MCF 10A (cell line): ENCODE measurements around the gene TNIK. TPM values are rescaled to one million over a fixed set of nuclear protein-coding genes. Genes with fewer than 3 reads are reported as not detected.

Source experiments
- BruUV-seq: library from RNA; stranded (reverse); fragments of 400-500 nt; replicated peaks from 2 replicates; lab custom pipeline; 2021; lab: Mats Ljungman, UMichigan
- CTCF ChIA-PET: fragments of 300-600 bp; sonication (Branson Sonifier 250); formaldehyde crosslinking; extraction: SDS; loops from one replicate; lab custom pipeline; 2021; ENCODE audit warnings: antibody characterized with exemption, inconsistent platforms; lab: Yijun Ruan, JAX
- POLR2A ChIA-PET: fragments of 300-600, 350-650 bp; sonication (Branson Sonifier 250); formaldehyde crosslinking; extraction: SDS; loops from one replicate; lab custom pipeline; 2020; ENCODE audit warnings: antibody characterized with exemption, inconsistent platforms; lab: Yijun Ruan, JAX
- DNase-seq: peaks from one replicate; pipeline ENCODE4 v3.0.0-alpha.2; 2018; ENCODE audit not compliant: unreplicated experiment
- H3K27ac Mint-ChIP-seq: one replicate; pipeline ENCODE4 v1.8.0; 2022; ENCODE audit warnings: mild to moderate bottlenecking, low read depth, mixed read lengths; ENCODE audit not compliant: unreplicated experiment
- H3K27me3 Mint-ChIP-seq: one replicate; pipeline ENCODE4 v1.8.0; 2022; ENCODE audit warnings: mixed read lengths; ENCODE audit not compliant: insufficient read depth, unreplicated experiment
- H3K36me3 Mint-ChIP-seq: one replicate; pipeline ENCODE4 v1.8.0; 2022; ENCODE audit warnings: mild to moderate bottlenecking, moderate library complexity, mixed read lengths; ENCODE audit not compliant: insufficient read depth, unreplicated experiment
- H3K4me1 Mint-ChIP-seq: one replicate; pipeline ENCODE4 v1.8.0; 2022; ENCODE audit warnings: mixed read lengths; ENCODE audit not compliant: insufficient read depth, unreplicated experiment
- H3K4me3 Mint-ChIP-seq: one replicate; pipeline ENCODE4 v1.8.0; 2022; ENCODE audit warnings: mild to moderate bottlenecking, moderate library complexity, mixed read lengths; ENCODE audit not compliant: unreplicated experiment
- H3K9me3 Mint-ChIP-seq: one replicate; pipeline ENCODE4 v1.8.0; 2022; ENCODE audit warnings: mixed read lengths; ENCODE audit not compliant: unreplicated experiment
- intact Hi-C: fragments of 100-400 bp; cut with micrococcal nuclease; formaldehyde crosslinking; loops from 2 replicates; pipeline ENCODE4 v1.14.1; 2022
- total RNA-seq: library from RNA; stranded (reverse); gene quantifications from 2 replicates; pipeline ENCODE4 v1.2.3, GENCODE V29; 2022
- TF ChIP-seq, protein P1 (sequence below): fragments of 200-600 bp; IDR thresholded peaks from one replicate; pipeline ENCODE4 v1.8.0; 2022; ENCODE audit warnings: antibody characterized with exemption, mild to moderate bottlenecking; ENCODE audit not compliant: unreplicated experiment

The TNIK gene
- total RNA-seq, 1 experiment from 2014 or later, result 3.4 TPM

DNA sequence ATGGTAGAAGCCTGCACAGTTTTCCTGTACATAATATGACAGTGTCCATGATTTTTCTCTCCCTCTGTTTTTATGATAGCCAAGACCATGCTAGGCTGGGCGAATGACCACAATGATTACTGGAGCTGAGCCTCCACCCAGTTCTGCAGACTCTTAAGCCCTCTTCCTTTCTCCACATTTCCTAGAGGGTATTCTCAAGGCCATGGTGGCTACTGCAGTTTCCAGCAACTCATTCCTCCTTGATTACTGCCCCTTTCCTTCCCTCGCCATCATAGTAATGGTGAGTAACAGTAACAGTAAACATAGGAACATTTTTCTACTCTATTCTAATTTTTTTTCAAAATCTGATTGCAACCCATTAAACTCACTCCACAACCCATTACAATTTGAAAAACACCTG is 20.2 kb downstream of the TNIK start:
- intact Hi-C loops, result no loop called here
- ChIA-PET CTCF (interaction anchor here (0.7 kb wide), 1 partner anchor 78 kb away, joined by 3 read pairs; no protein-coding TSS in a partner anchor), POLR2A (interaction anchor here (1.2 kb wide), 1 partner anchor 72 kb away, joined by 3 read pairs; no protein-coding TSS in a partner anchor)
- H3K27me3 Mint-ChIP-seq, result no peaks in the 10 kb centered on the region
- H3K4me3 Mint-ChIP-seq, result no peak overlapping the region
- TF ChIP-seq, protein P1, sequence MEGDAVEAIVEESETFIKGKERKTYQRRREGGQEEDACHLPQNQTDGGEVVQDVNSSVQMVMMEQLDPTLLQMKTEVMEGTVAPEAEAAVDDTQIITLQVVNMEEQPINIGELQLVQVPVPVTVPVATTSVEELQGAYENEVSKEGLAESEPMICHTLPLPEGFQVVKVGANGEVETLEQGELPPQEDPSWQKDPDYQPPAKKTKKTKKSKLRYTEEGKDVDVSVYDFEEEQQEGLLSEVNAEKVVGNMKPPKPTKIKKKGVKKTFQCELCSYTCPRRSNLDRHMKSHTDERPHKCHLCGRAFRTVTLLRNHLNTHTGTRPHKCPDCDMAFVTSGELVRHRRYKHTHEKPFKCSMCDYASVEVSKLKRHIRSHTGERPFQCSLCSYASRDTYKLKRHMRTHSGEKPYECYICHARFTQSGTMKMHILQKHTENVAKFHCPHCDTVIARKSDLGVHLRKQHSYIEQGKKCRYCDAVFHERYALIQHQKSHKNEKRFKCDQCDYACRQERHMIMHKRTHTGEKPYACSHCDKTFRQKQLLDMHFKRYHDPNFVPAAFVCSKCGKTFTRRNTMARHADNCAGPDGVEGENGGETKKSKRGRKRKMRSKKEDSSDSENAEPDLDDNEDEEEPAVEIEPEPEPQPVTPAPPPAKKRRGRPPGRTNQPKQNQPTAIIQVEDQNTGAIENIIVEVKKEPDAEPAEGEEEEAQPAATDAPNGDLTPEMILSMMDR, result no peak
- no peak overlapping the region for H3K27ac Mint-ChIP-seq
- H3K36me3 Mint-ChIP-seq, result no peaks in the 10 kb centered on the region
- H3K4me1 Mint-ChIP-seq, result no peaks in the 10 kb centered on the region
- no peaks in the 10 kb centered on the region for H3K9me3 Mint-ChIP-seq
- no peak for DNase-seq
- no TSS peak for BruUV-seq

DNA sequence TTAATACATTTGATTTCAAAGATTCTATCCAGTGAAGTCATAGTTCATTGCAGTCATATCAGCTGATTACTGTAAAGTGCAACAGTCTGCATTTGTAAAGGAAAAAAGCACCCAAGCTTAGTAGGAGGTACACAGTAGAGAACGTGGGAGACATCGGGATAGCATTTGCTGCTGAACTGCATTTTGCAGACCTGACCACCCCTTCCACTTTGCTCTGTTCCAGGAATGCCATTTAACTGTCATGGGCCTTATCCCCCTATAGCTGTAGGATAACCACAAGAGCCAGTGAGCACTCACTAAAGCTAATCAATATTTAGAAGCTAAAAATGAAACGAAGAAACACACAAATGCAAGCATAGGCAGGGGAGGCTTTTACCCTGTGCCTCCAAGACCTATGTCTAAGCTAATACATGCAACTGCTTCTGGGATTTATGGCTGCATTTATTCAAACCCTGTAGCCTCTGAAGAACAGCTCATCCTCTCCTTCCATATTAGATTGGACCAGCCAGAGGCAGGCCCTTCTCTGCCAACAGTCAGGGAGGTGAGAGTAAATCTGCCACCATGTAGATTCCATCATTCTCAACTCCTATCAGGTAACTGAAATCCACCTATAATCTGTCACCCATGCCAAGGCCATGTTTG is 23.0 kb downstream of the TNIK start:
- Mint-ChIP-seq H3K4me3 (no peak overlapping the region), H3K27me3 (no peaks in the 10 kb centered on the region), H3K4me1 (no peaks in the 10 kb centered on the region), H3K9me3 (no peaks in the 10 kb centered on the region), H3K27ac (no peak overlapping the region), H3K36me3 (no peaks in the 10 kb centered on the region)
- ChIA-PET CTCF (interaction anchor here (0.6 to 1.1 kb wide), 3 partner anchors 8 to 244 kb away, joined by 3 read pairs; no protein-coding TSS in a partner anchor), POLR2A (no interaction called here)
- DNase-seq, result no peak
- TF ChIP-seq, protein P1, result no peak
- intact Hi-C loops, result no loop called here
- no TSS peak for BruUV-seq

DNA sequence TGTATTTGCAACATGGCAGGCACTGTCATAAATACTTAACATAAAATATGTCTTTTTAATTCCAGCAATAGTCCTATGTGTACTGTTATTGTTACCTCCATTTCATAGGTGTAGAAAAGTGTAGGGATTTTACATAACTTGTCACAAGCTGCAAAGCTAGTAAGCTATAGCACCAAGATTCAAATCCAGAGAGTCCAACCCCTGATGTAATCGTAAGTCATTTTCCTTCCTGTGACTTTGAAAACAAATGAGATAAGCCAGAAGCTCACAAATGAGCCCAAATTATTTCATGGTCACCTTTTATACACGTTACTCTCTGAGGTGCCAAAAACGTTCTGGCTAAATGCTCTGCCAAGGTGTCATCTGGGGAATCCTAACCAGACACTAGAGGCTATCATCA is 23.8 kb downstream of the TNIK start:
- ChIA-PET CTCF (interaction anchor here (1.1 kb wide), 1 partner anchor 9 kb away, joined by 3 read pairs; no protein-coding TSS in a partner anchor), POLR2A (no interaction called here)
- Mint-ChIP-seq H3K27me3 (no peaks in the 10 kb centered on the region), H3K4me3 (no peak overlapping the region), H3K9me3 (no peaks in the 10 kb centered on the region), H3K4me1 (no peaks in the 10 kb centered on the region), H3K36me3 (no peaks in the 10 kb centered on the region), H3K27ac (no peak overlapping the region)
- BruUV-seq, result no TSS peak
- no peak for DNase-seq
- TF ChIP-seq, protein P1, result no peak
- intact Hi-C loops, result no loop called here

DNA sequence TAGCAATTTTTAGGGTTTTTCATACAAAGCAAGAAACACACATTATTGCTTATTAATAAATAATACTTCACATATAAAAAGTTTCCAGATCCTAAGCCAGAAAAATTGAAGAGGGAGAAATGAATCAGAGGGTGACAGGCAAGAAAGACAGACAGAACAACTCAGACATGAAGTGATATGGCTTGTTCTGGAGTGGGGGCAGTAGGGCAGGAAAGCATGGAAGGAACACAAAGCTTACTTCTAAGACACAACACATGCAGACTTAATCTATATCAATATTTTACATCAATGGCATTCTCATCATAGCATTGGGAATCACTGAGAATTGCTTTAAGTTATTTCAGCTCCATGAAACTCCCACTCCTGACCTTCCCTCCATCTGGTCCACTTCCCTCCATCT is 24.4 kb downstream of the TNIK start:
- no peak for DNase-seq
- intact Hi-C loops, result no loop called here
- POLR2A ChIA-PET, result interaction anchor here (0.9 kb wide), 1 partner anchor 11 kb away, joined by 3 read pairs; no protein-coding TSS in a partner anchor
- Mint-ChIP-seq H3K27ac (no peak overlapping the region), H3K9me3 (no peaks in the 10 kb centered on the region), H3K4me1 (no peaks in the 10 kb centered on the region), H3K27me3 (no peaks in the 10 kb centered on the region), H3K4me3 (no peak overlapping the region), H3K36me3 (no peaks in the 10 kb centered on the region)
- BruUV-seq, result no TSS peak
- CTCF ChIA-PET, result interaction anchor here (0.5 to 1.1 kb wide), 2 partner anchors 10 to 315 kb away, joined by 3 read pairs; no protein-coding TSS in a partner anchor
- TF ChIP-seq, protein P1, result no peak
